ENCODE measurements around the gene PITPNC1.

The PITPNC1 gene

DNA sequence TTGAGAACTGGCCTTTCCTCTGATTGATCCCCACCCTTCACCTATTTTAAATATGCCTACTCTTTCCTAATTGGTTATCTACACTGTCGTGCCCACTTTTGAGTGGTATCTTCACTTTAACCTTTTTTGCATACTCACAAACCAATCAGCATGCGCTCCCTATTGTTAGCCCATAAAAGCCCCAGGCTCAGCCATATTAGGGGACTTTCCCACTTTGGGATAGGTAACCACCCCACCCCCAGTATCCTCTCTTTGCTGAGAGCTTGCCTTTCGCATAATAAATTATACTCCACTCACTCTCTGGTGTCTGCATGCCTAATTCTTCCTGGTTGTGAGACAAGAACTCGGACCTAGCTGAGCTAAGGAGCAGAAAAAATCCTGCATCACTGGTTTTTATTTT, 281.2 kb downstream of the PITPNC1 start:
- no peak for DNase-seq

DNA sequence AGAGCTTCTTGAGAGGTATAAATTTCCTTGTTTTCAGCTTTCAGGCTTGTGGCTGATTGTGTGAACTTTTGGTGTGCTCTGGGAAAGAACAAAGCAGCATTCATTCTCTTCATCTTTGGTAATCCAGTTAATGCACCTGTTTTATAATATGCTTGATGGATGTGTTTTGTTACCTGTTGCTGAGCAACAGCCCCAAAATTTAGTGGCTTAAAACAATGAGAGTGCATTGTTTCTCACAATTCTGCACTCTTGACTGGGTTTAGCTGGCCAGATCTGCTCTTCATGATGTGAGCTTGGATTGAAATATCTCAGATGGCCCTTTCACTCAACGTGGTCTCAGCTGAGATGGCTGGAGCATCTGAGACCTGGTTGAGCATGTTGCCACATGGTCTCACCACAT, 281.9 kb downstream of the PITPNC1 start:
- no peak for DNase-seq

GRCh38 chr17:67662712-67663111, 285.6 kb downstream of the PITPNC1 start:
- no peak for DNase-seq

DNA sequence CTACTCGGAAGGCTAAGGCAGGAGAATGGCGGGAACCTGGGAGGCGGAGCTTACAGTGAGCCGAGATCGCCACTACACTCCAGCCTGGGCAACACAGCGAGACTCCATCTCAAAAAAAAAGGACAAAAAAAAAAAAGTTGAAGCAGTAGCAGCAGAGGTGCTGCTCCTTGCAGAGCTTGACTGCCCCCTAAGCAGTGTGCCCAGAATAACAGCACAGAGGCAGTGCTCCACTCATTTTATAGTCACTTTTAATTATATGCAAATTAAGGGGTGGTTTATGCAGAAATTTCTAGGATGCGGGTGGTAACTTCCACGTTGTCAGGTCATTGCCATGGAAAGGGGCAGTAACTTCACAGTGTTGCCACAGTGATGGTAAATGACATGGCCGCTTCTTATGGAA, 286.4 kb downstream of the PITPNC1 start:
- no peak for DNase-seq

GRCh38 chr17:67666028-67666427, 288.9 kb downstream of the PITPNC1 start:
- no peak for DNase-seq

- DNase-seq = no peak
Measured at GRCh38 chr17:67666710-67667109, 289.6 kb downstream of the PITPNC1 start.

DNA sequence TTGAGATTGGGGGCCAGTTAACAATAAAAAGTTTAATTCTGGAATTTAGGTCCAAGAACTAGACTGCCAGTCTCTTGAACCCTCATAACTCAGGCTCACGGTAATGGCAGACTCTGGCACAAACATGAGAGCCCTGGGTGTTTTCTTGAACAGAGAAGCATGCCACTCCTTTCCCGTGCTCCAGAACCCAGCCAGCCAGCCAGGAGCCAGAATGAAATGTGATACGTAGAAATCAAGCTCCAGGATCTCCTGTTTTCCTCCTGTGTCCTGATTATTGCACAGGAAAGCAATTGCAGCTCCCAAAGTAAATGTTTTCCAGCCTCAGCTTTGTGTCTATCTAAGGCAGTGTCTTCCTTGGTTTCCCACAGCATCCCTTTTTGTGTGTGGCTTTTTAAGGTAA, 294.4 kb downstream of the PITPNC1 start:
- DNase-seq = no peak

GRCh38 chr17:67672592-67673335, 295.7 kb downstream of the PITPNC1 start:
- DNase-seq = no peak

DNA sequence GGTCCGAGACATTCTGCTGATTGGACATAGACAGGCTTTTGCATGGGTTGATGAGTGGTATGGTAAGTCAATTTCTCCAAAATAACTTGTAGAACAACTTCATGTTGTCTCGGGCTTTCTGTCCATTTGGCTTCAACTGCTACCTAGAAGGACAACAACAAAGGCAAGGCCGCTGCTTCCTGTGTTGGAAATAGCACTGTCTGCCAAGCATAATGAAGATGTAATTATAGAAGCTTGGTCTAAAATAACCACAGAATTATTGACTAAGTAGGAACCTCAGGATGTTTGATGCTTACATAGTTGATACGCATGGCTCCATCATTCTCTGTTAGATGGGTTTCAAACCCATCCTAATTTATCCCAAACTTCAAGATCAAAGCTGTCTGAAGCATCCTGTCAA, 298.4 kb downstream of the PITPNC1 start:
- DNase-seq = no peak

DNA sequence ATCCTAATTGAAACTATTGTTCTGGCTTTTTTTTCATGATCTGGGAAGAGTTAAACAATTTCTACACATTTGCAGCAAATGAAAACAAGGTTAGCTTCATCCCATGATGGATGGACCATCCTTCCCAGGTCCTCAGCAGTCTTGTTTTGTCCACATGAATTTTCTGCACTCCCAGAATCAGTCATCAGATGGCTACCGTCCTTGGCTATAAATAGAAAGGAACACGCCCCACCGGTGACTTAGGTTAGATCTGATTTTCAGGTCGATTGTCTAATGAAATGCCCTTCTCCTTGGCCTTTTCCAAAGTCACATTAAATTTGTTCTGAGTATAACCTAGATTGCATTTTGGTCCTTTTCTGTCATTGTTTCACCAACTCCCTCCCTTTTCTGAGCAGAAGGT, 299.2 kb downstream of the PITPNC1 start:
- no peak for DNase-seq

DNA sequence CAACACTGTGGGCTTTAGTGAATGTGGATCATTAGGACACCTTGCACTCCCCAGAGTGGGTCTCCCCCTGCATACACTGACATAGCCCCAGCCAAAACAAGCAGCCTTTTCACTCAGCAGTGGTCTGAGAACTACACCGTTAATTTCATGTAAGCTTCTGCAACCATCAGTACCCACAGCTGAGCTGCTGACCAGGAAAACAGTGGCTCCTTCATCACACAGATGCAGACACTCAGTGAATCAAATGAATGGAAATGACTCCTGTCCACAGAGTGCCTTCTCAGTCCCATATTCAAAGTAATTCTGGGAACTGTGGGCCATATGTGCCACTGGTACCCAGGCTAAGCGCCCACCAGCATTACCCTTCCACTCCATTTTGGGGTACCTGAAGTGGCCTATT, 301.3 kb downstream of the PITPNC1 start:
- DNase-seq = no peak

GRCh38 chr17:67679225-67679624, 302.1 kb downstream of the PITPNC1 start:
- no peak for DNase-seq

- no peak for DNase-seq
Measured at GRCh38 chr17:67679721-67680120, 302.6 kb downstream of the PITPNC1 start.

DNA sequence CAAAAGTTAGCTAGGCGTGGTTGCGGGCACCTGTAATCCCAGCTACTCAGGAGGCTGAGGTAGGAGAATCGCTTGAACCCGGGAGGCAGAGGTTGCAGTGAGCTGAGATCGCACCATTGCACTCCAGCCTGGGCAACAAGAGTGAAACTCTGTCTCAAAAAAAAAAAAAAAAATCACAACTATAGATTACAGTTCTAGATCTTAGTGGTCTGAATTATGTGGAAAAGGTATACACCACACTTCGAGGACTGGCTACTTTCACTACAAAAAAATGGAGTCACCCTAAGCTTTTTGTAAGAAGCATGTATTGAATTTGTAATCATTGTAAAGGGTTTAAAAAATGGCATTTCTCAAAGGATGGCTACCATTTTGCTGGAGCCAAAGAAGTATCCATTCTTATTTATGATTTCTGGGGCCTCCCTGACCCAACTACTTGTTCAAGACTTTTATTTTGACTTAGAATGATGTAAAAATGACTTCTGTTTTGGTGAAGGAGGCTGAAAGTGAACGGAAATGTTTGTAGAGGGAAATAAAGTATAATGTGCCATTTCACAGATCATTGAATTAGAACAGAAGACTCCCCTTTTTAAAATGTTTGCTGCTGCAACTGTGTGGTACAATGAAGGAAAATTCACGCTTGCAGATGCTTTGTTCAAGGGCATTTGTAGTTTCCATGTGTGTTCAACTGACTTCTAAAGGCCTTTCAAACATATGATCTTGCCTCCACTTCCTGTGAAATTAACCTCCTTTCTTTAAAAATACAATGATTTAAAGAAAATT, 303.6 kb downstream of the PITPNC1 start:
- no peak for DNase-seq

DNA sequence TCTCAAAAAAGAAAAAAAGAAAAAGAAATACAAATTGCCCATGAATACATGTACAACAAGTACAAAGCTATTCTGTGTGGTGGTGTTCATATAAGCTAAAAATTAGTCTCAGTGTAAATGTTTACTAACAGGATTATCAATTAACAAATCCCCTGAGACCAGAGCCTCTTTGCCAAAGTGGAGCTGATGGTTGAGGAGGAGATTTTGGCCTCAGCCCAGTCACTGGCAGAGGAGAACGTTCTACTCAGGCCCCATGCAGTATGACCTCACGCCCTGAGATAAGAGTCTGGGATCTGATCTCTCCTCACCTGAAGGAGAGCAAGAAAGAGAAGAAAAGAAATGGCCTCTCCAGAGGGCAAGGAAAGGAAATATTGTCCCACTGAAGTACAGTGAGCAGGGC, 305.1 kb downstream of the PITPNC1 start:
- no peak for DNase-seq

DNA sequence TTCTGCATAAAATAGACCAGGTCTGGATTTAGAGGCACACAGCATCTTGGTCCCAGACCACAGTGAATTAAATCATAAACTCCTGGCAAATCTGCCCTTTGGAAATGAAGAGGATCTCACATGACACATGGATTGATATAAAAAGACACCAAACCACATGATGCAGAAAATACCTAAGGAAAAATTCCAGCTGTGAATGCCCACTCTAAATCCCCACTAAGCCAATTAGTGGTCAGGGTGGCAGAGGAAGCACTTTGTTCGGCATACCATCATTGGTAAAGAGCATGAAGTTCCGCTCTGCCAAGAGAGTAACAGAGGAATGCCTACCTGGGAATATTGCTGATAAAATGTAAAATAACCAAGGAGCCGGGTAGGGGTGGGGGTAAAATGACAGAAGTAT, 308.3 kb downstream of the PITPNC1 start:
- DNase-seq = no peak

DNA sequence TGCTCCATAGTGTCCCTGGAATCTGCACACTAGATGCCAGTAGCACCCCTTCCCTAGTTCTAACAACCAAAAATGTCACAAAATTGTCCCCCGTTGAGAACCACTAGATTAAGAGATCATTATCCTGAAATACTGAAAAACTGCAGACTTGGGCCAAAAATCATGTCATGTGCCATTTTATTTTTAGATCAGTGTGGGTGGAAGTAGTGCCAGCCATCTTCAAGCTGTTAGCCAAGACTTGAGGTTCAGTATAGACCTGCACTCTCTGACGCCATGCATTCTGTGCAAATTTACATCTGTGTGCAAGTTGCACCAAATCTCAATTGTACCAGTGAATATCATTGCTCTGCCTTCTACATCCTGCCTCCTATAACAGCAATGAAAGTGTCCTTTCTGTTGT, 309.2 kb downstream of the PITPNC1 start:
- DNase-seq = no peak

DNA sequence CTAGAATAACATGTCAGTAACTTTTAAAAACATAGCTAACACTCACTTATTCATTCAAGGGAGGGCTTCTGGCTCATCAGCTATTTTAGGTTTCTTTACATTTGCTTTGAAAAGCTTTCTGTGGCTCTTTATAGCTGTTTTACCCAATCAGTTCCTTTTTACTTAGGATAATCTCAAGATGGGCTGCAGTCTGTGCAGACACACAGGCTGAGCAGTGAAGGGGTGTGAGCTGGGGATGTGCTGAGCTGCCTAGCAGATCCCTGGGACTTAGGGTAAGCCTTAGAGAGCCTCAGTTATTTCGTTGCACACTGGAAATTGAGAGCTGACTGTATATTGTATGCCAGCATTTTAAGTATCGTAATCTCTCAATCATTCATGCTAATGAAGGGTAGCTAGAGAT, 310.4 kb downstream of the PITPNC1 start:
- no peak for DNase-seq

- no peak for DNase-seq
Measured at GRCh38 chr17:67689534-67690177, 312.6 kb downstream of the PITPNC1 start.

DNA sequence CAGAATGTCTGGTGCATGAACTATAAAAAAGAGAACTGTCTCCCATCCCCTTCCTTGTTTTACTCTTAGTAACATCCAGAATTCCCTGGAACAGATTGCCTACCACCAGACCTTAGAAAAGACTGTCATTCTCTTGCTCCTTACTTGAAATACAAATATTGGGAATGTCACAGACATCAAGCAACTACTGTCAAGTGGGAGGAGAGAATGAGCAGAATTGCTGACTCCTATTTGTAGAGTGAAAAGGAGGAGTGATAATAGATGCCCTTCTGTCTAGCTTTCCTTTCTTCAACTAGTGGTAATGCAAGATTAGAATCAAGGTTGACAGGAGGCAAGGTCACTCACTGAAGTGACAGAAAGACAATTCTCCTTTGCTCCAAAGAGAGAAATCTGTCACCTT, 316.7 kb downstream of the PITPNC1 start:
- DNase-seq = no peak

DNA sequence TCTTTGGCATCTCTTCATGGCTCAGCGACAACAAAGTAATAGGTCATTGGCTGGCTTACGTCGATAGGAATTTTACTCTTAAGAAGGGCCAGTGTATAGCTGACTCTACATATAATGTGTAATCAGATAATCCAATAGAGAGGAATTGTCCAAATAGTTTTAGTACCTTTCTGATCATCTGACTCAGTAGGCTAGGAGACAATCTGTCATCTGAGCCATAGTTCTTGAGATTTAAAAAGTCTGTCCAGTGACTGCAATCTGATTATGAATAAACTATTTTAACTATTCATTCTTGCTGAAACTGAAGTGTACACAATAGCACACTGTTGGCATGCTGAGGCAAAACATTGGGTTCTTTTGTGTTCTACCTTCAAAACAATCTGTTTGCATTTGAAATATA, 319.3 kb downstream of the PITPNC1 start:
- DNase-seq = no peak

DNA sequence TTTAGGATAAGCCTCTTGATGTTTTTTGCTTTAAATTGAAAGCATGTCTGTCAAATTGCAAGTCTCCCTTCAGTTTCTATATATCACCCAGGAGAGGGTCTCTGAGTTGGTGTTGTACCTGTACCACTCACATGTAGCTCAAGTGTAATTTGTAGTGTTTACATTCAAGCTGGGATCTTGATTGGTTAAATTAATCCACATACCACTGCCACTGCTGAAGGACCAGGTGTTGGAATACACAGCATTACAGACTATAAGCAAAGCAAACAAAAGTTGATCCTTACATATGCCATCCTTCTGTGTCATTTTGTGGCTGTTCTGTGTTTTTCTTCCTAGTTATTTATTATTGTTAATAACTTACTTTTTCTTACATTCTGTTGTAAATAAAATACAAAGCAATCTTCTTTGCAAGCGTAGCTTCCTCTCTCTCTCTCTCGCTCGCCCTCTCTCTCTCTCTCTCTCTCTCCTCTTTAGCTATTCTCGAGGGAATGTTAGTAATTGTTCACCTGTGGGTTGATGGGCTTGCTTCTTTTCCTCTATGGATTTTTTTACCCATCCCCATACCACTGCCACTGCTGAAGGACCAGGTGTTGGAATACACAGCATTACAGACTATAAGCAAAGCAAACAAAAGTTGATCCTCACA, 319.9 kb downstream of the PITPNC1 start:
- no peak for DNase-seq

GRCh38 chr17:67700037-67700724, 323.1 kb downstream of the PITPNC1 start:
- DNase-seq = no peak

All from activated CD8-positive, alpha-beta memory T cell treated with anti-CD3 and anti-CD28 coated beads for 24 hours (primary cell).